HCT116 (cell line): ENCODE results near the gene RPL27. TPM values are rescaled to one million over a fixed set of nuclear protein-coding genes. Genes with fewer than 3 reads are reported as not detected.

ENCODE experiments used
- ATAC-seq: fragments of 200-7000 bp; cut with Tn5 transposase; 2 replicates; pipeline ENCODE4 v1.9.1; 2020; ENCODE audit warnings: mild to moderate bottlenecking, moderate library complexity
- BruUV-seq: library from RNA; stranded (reverse); fragments of 400-500 nt; replicated peaks from 2 replicates; lab custom pipeline; 2021; lab: Mats Ljungman, UMichigan
- CTCF ChIA-PET: fragments of 300-600 bp; sonication (Branson Sonifier 250); formaldehyde crosslinking; loops from one replicate; lab custom pipeline; 2021; ENCODE audit warnings: antibody characterized with exemption; lab: Charles Lee
- POLR2A ChIA-PET: fragments of 300-600, 350-600 bp; sonication (Branson Sonifier 250); formaldehyde crosslinking; loops from one replicate; lab custom pipeline; 2021; ENCODE audit warnings: antibody characterized with exemption; lab: Charles Lee
- RAD21 ChIA-PET, 2 experiments: fragments of 300-600 bp; sonication (Branson Sonifier 250); formaldehyde crosslinking; loops; one replicate each; lab custom pipeline; 2023; ENCODE audit warnings: low total read pairs in 2 of 2; ENCODE audit not compliant: uncharacterized antibody in 2 of 2, unreplicated experiment in 2 of 2, low non-redundant PET in 1 of 2; lab: Charles Lee
- DNase-seq: peaks from one replicate; pipeline ENCODE4 v3.0.0-alpha.2; 2010; ENCODE audit warnings: low read depth, low spot score
- H2AFZ ChIP-seq: fragments of 200-600 bp; shearing (Covaris generic), sonication (generic); 2 replicates; pipeline ENCODE4 v1.6.1; 2017; ENCODE audit warnings: low read depth, mixed run types, mixed read lengths, antibody characterized with exemption, low read length; ENCODE audit not compliant: poor library complexity, severe bottlenecking
- H3K27ac ChIP-seq: 2 replicates; pipeline ENCODE4 v1.5.1; 2012; ENCODE audit warnings: low read depth, low read length
- H3K27me3 ChIP-seq: fragments of 200-600 bp; sonication (generic); 2 replicates; pipeline ENCODE4 v1.6.1; 2016; ENCODE audit warnings: mixed run types, low read length, mixed read lengths; ENCODE audit not compliant: insufficient read depth
- H3K36me3 ChIP-seq, 2 experiments: fragments of 200-500 bp in 1 of 2; fragments of 200-600 bp in 1 of 2; sonication (Bioruptor generic) in 1 of 2; sonication (generic) in 1 of 2; 2 replicates each; pipeline versions ENCODE4 v1.5.1 to v1.6.1; 2014 to 2016; ENCODE audit warnings: low read length in 2 of 2, inconsistent platforms in 1 of 2, mixed read lengths in 1 of 2, mixed run types in 1 of 2; ENCODE audit not compliant: insufficient read depth in 2 of 2, control insufficient read depth in 1 of 2
- H3K4me1 ChIP-seq, 2 experiments: fragments of 200-600 bp in 1 of 2; sonication (generic) in 1 of 2; 2 replicates each; pipeline versions ENCODE4 v1.5.1 to v1.6.1; 2012 to 2017; ENCODE audit warnings: low read length in 2 of 2, inconsistent platforms in 1 of 2, mild to moderate bottlenecking in 1 of 2, mixed read lengths in 1 of 2, mixed run types in 1 of 2, moderate library complexity in 1 of 2; ENCODE audit not compliant: insufficient read depth in 2 of 2, control insufficient read depth in 1 of 2
- H3K4me2 ChIP-seq: fragments of 200-600 bp; sonication (generic); 2 replicates; pipeline ENCODE4 v1.6.1; 2017; ENCODE audit warnings: mixed run types, low read length, mixed read lengths
- H3K4me3 ChIP-seq, 2 experiments: fragments of 200-600 bp in 1 of 2; sonication (generic) in 1 of 2; replicated peaks in 1 of 2; 2 replicates each; pipeline ENCODE4 v1.5.1; 2011 to 2016; ENCODE audit warnings: low read length in 2 of 2, control low read depth in 1 of 2, low read depth in 1 of 2, mild to moderate bottlenecking in 1 of 2, mixed read lengths in 1 of 2, mixed run types in 1 of 2
- H3K79me2 ChIP-seq: fragments of 200-600 bp; sonication (generic); 2 replicates; pipeline ENCODE4 v1.6.1; 2017; ENCODE audit warnings: mild to moderate bottlenecking, mixed run types, low read length, moderate library complexity, mixed read lengths; ENCODE audit not compliant: insufficient read depth
- H3K9ac ChIP-seq: fragments of 200-600 bp; sonication (generic); 2 replicates; pipeline ENCODE4 v1.6.1; 2016; ENCODE audit warnings: low read length, mixed read lengths
- H3K9me2 ChIP-seq: fragments of 200-600 bp; sonication (generic), shearing (Covaris generic); 2 replicates; pipeline ENCODE4 v1.6.1; 2017; ENCODE audit warnings: mixed run types, mild to moderate bottlenecking, moderate library complexity; ENCODE audit not compliant: insufficient read depth
- H3K9me3 ChIP-seq, 2 experiments: fragments of 200-500 bp in 1 of 2; fragments of 200-600 bp in 1 of 2; sonication (Bioruptor generic) in 1 of 2; sonication (generic) in 1 of 2; 2 replicates each; pipeline ENCODE4 v1.6.1; 2014 to 2017; ENCODE audit warnings: low read length in 2 of 2, mixed read lengths in 2 of 2, inconsistent platforms in 1 of 2, low read depth in 1 of 2, mild to moderate bottlenecking in 1 of 2, mixed run types in 1 of 2, moderate library complexity in 1 of 2; ENCODE audit not compliant: control insufficient read depth in 1 of 2, insufficient read depth in 1 of 2
- H4K20me1 ChIP-seq: fragments of 200-600 bp; sonication (generic), shearing (Covaris generic); 2 replicates; pipeline ENCODE4 v1.6.1; 2017; ENCODE audit warnings: mixed run types, mild to moderate bottlenecking, moderate library complexity; ENCODE audit not compliant: insufficient read depth
- EZH2 ChIP-seq: fragments of 200-600 bp; sonication (generic); IDR thresholded peaks from 2 replicates; pipeline ENCODE4 v1.6.1; 2017; ENCODE audit warnings: antibody characterized with exemption, mixed run types
- POLR2A ChIP-seq: IDR thresholded peaks from 2 replicates; pipeline ENCODE4 v1.7.0; 2011; ENCODE audit warnings: borderline replicate concordance; ENCODE audit not compliant: insufficient read depth, insufficient read length; ENCODE audit errors: extremely low read depth
- RAD21 ChIP-seq: IDR thresholded peaks from 2 replicates; pipeline ENCODE4 v1.6.1; 2012; ENCODE audit warnings: low read depth, mild to moderate bottlenecking
- SIN3A ChIP-seq: IDR thresholded peaks from 2 replicates; pipeline ENCODE4 v1.6.1; 2012; ENCODE audit warnings: low read depth
- SP1 ChIP-seq: IDR thresholded peaks from 2 replicates; pipeline ENCODE4 v1.6.1; 2012; ENCODE audit warnings: low read depth
- TCF7L2 ChIP-seq: IDR thresholded peaks from 2 replicates; pipeline ENCODE4 v1.7.0; 2011; ENCODE audit warnings: borderline replicate concordance, inconsistent platforms; ENCODE audit not compliant: insufficient read depth, insufficient read length; ENCODE audit errors: extremely low read depth
- YY1 ChIP-seq: IDR thresholded peaks from 2 replicates; pipeline ENCODE4 v1.6.1; 2011; ENCODE audit warnings: low read length, low read depth, moderate library complexity, mild to moderate bottlenecking; ENCODE audit not compliant: insufficient replicate concordance; ENCODE audit errors: extremely low read depth
- ZNF274 ChIP-seq: fragments of 200-500 bp; sonication (Bioruptor generic); IDR thresholded peaks from 2 replicates; pipeline ENCODE4 v1.6.1; 2014; ENCODE audit warnings: mild to moderate bottlenecking, low read depth, low read length, inconsistent platforms
- intact Hi-C: fragments of 100-400 bp; cut with micrococcal nuclease; formaldehyde crosslinking; loops from 2 replicates; pipeline ENCODE4 v1.10.0; 2022
- total RNA-seq: library from RNA; stranded (reverse); gene quantifications from one replicate; pipeline ENCODE4 v1.2.1, GENCODE V29; 2021; ENCODE audit not compliant: unreplicated experiment
- TF ChIP-seq, protein P1 (sequence below): IDR thresholded peaks from 2 replicates; pipeline ENCODE4 v1.6.1; 2011; ENCODE audit warnings: mild to moderate bottlenecking, low read length, moderate library complexity; ENCODE audit not compliant: insufficient replicate concordance; ENCODE audit errors: extremely low read depth

Gene RPL27
- total RNA-seq, 1 experiment from 2014 or later, result 1,295 TPM

DNA sequence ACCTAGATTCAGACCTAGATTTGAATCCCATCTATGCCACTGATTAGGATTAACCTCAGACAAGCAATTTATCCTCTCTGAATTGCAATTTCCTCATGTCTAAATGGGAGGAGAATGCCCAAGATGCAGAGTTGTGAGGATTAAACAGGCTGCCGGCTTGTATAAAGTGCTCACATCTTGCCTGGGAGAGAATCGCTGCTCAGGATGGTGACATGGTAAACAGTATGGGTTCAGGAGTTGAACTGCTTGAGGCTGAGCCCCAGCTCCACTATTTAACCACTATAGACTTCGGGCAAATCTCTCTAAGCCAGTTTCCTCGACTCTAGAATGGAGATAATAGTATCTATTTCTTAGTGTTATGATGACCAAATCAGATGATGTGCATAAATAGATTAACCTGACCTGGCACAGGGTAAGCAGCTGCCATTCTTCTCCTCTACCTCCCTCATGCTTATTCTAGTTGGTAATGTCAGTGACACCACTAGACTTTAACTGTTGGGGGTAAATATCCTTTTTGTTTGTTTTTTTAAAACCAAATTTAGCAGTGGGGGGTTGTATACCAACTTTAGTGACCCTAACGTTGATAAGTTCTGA, 732 bp upstream of the RPL27 start:
- ChIA-PET CTCF (interaction anchor here (0.9 to 1.7 kb wide), 11 partner anchors 9 to 486 kb away, joined by 3 to 12 read pairs (median 3); partner anchors contain the start of genes DHX8, IFI35, PSMC3IP and PTGES3L), POLR2A (interaction anchor here (0.6 to 2.4 kb wide), 26 partner anchors 9 to 483 kb away, joined by 3 to 38 read pairs (median 4); partner anchors contain the start of genes BECN1, BRCA1, IFI35 and NBR1), RAD21 (interaction anchor here (0.9 to 1.4 kb wide), 4 partner anchors 27 to 68 kb away, joined by 3 to 5 read pairs (median 4); partner anchors contain the start of gene AARSD1 (in 1 of the 2))
- Histone ChIP-seq H3K36me3 (peaks cover 11 to 32% of the 10 kb centered on the region in 2 experiments), H3K4me1 (peaks cover 13 to 41% of the 10 kb centered on the region in 2 experiments), H2AFZ (peak overlapping the region; percentile 65), H3K9ac (peak overlapping the region; percentile 48), H3K9me3 (no peaks in the 10 kb centered on the region), H3K9me2 (no peaks in the 10 kb centered on the region), H3K4me3 (peak overlapping the region; percentile 97 to 99), H4K20me1 (no peaks in the 10 kb centered on the region), H3K27me3 (no peaks in the 10 kb centered on the region), H3K79me2 (peaks cover 40% of the 10 kb centered on the region), H3K27ac (0 out of 2 replicates have a peak overlapping the region, but pooled peaks have one; percentile 92), H3K4me2 (peak overlapping the region; percentile 98)
- TF ChIP-seq ZNF274, result no peak
- no peak for TF ChIP-seq SP1
- TF ChIP-seq TCF7L2, result no peak
- TF ChIP-seq, protein P1, sequence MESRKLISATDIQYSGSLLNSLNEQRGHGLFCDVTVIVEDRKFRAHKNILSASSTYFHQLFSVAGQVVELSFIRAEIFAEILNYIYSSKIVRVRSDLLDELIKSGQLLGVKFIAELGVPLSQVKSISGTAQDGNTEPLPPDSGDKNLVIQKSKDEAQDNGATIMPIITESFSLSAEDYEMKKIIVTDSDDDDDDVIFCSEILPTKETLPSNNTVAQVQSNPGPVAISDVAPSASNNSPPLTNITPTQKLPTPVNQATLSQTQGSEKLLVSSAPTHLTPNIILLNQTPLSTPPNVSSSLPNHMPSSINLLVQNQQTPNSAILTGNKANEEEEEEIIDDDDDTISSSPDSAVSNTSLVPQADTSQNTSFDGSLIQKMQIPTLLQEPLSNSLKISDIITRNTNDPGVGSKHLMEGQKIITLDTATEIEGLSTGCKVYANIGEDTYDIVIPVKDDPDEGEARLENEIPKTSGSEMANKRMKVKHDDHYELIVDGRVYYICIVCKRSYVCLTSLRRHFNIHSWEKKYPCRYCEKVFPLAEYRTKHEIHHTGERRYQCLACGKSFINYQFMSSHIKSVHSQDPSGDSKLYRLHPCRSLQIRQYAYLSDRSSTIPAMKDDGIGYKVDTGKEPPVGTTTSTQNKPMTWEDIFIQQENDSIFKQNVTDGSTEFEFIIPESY, result no peak
- TF ChIP-seq POLR2A, result no peak
- no peak for TF ChIP-seq SIN3A
- no peak for TF ChIP-seq YY1
- no peak for TF ChIP-seq EZH2
- no peak for TF ChIP-seq RAD21
- intact Hi-C loops, result no loop called here
- TSS peak; percentile 85 for BruUV-seq
- ATAC-seq, result peak; percentile 3
- DNase-seq, result no peak
